ENCODE results near the gene APOLD1. TPM values are rescaled to one million over a fixed set of nuclear protein-coding genes. Genes with fewer than 3 reads are reported as not detected.

Gene APOLD1
- total and polyA plus RNA-seq, 2 of the 4 experiments (the other 2 are of a cell fraction): 2.3 to 4.5 TPM

DNA sequence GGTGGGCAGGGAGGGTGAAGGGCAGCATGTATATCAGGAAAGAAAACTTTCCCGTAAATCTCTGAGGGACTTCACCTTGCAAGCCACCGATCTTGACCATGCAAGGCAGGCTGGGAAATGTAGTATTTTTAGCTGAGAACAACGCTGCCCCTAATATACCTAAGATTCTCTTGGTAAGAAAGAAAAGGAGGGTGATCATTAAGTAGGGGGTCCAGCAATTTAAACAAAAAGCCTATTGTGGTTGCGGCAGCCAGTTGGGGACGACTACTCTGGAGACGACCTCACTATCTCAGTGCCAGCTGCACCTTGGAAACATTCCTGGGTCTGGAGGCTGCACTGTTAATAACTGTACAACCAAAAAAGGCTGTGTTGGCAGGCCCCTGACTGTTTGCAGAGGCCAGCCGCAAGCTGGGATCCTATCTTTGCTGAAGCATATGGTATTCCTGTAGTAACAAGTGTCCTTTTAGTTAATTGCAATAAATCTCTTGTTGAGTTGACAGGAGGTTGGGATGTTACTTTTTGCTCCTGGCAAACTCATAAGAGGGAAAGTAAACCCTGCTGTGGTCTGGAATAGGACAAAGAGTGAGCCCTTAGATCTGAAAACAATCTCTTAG is 6.4 kb downstream of the APOLD1 start:
- H3K9me1 ChIP-seq (ENCODE audit: insufficient read depth, low read length): 0 out of 2 replicates have a peak, but pooled peaks cover 6% of the 10 kb centered on the region
- H3K14ac ChIP-seq (replicated peaks; ENCODE audit: low read depth, low read length): peak overlapping the region; percentile 62; the same call in 1 of the 2 replicates
- no peak overlapping the region for H3K56ac ChIP-seq (ENCODE audit: extremely low read depth, insufficient read depth, low read length)
- no peak overlapping the region for H3K23ac ChIP-seq (ENCODE audit: low read depth, low read length)
- dilution Hi-C loops (cut with HindIII; ENCODE audit: low sequenced_read_pairs, unreplicated experiment) (no loop called here), intact Hi-C loops (cut with micrococcal nuclease) (no loop called here), in situ Hi-C loops (cut with MboI; ENCODE audit: low sequenced_read_pairs) (loop anchor here (10.0 kb wide), 2 partner anchors 193 to 443 kb away; no protein-coding TSS in a partner anchor)
- H4K91ac ChIP-seq (ENCODE audit: insufficient read depth, low read depth, low read length): peak overlapping the region; percentile 2; the same call in 1 of the 2 replicates
- H2BK15ac ChIP-seq (ENCODE audit: low read depth, low read length): peak overlapping the region; percentile 15; the same call in 2 of the 3 replicates
- CTCF ChIA-PET: interaction anchor here (0.5 to 1.7 kb wide), 3 partner anchors 21 to 184 kb away, joined by 3 read pairs; no protein-coding TSS in a partner anchor
- H3K9ac ChIP-seq (ENCODE audit: low read depth, low read length): no peak overlapping the region
- peak overlapping the region; percentile 65 for H3K4me2 ChIP-seq (ENCODE audit: low read depth, low read length)
- no peak overlapping the region for H2BK5ac ChIP-seq (ENCODE audit: low read depth, low read length, poor library complexity, severe bottlenecking)
- WGBS, 2 experiments (ENCODE audit: extremely low coverage in 2 of 2, insufficient read length in 1 of 2): 20% methylated on average over 1 of the region's 7 CpGs; no CpG with 5 or more reads in 1 of the 2 experiments
- no TSS peak for BruUV-seq (replicated peaks)
- H3K18ac ChIP-seq (ENCODE audit: low read depth, low read length): peak overlapping the region; percentile 6; the same call in 1 of the 2 replicates
- 0 out of 2 replicates have a peak overlapping the region, but pooled peaks have one; percentile 33 for H2BK20ac ChIP-seq (ENCODE audit: low read depth, low read length)
- peak overlapping the region; percentile 54 for H2BK120ac ChIP-seq (ENCODE audit: low read depth, low read length)
- peaks cover 18% of the 10 kb centered on the region for H3K4me1 ChIP-seq (ENCODE audit: control insufficient read depth, insufficient read depth, low read length)
- H3K4me3 ChIP-seq (ENCODE audit: insufficient read depth, low read depth, low read length): no peak overlapping the region
- ATAC-seq (ENCODE audit: low read depth) (peak; percentile 55), DNase-seq (peak; percentile 22)
- H3K27ac ChIP-seq (ENCODE audit: insufficient read depth, low read length): no peak overlapping the region
- peaks cover 8 to 21% of the 10 kb centered on the region in 2 experiments; a peak in 3 of 4 replicates for H3K79me1 ChIP-seq (ENCODE audit: low read depth in 1 of 2, low read length in 2 of 2)
- POLR2A ChIA-PET (ENCODE audit: unreplicated experiment): interaction anchor here (0.8 kb wide), 1 partner anchor 27 kb away, joined by 5 read pairs; no protein-coding TSS in a partner anchor
- no peak overlapping the region for H2AK9ac ChIP-seq (replicated peaks; ENCODE audit: low read depth, low read length, poor library complexity)
- no peaks in the 10 kb centered on the region for H3K9me3 ChIP-seq (ENCODE audit: control insufficient read depth, insufficient read depth, low read length)
- H3K4ac ChIP-seq (ENCODE audit: low read depth, low read length): peak overlapping the region; percentile 27
- no peaks in the 10 kb centered on the region for H3K27me3 ChIP-seq (ENCODE audit: control insufficient read depth, insufficient read depth, low read length)
- H4K5ac ChIP-seq (ENCODE audit: low read depth, low read length): peak overlapping the region; percentile 8; the same call in 1 of the 2 replicates
- H2AFZ ChIP-seq (replicated peaks; ENCODE audit: low read length, poor library complexity): peak overlapping the region; percentile 15
- peak overlapping the region; percentile 36; the same call in 1 of the 2 replicates for H2AK5ac ChIP-seq (ENCODE audit: low read depth, low read length)
- H4K8ac ChIP-seq (ENCODE audit: low read depth in 2 of 2, low read length in 2 of 2): peak overlapping the region; percentile 42 to 73
- H4K20me1 ChIP-seq (ENCODE audit: insufficient read depth, low read length): no peaks in the 10 kb centered on the region
- H3K36me3 ChIP-seq (ENCODE audit: control insufficient read depth, insufficient read depth, low read length): no peaks in the 10 kb centered on the region
- no peak for TF ChIP-seq RCOR1 (IDR thresholded peaks at IDR 0.05; ENCODE audit: insufficient replicate concordance, low read length)
- no peak for TF ChIP-seq FOS (IDR thresholded peaks at IDR 0.05; ENCODE audit: low read depth, low read length)
- TF ChIP-seq, protein P1, sequence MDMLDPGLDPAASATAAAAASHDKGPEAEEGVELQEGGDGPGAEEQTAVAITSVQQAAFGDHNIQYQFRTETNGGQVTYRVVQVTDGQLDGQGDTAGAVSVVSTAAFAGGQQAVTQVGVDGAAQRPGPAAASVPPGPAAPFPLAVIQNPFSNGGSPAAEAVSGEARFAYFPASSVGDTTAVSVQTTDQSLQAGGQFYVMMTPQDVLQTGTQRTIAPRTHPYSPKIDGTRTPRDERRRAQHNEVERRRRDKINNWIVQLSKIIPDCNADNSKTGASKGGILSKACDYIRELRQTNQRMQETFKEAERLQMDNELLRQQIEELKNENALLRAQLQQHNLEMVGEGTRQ (IDR thresholded peaks at IDR 0.05; ENCODE audit: low read depth, low read length): no peak
- no peak for TF ChIP-seq SMC3 (IDR thresholded peaks at IDR 0.05; ENCODE audit: low read depth, low read length)
- TF ChIP-seq, protein P2, sequence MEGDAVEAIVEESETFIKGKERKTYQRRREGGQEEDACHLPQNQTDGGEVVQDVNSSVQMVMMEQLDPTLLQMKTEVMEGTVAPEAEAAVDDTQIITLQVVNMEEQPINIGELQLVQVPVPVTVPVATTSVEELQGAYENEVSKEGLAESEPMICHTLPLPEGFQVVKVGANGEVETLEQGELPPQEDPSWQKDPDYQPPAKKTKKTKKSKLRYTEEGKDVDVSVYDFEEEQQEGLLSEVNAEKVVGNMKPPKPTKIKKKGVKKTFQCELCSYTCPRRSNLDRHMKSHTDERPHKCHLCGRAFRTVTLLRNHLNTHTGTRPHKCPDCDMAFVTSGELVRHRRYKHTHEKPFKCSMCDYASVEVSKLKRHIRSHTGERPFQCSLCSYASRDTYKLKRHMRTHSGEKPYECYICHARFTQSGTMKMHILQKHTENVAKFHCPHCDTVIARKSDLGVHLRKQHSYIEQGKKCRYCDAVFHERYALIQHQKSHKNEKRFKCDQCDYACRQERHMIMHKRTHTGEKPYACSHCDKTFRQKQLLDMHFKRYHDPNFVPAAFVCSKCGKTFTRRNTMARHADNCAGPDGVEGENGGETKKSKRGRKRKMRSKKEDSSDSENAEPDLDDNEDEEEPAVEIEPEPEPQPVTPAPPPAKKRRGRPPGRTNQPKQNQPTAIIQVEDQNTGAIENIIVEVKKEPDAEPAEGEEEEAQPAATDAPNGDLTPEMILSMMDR (conservative IDR thresholded peaks at IDR 0.05; ENCODE audit: low read depth, low read length): no peak
- no peak for TF ChIP-seq BHLHE40 (IDR thresholded peaks at IDR 0.05; ENCODE audit: low read depth, low read length)
- no peak for TF ChIP-seq RAD21 (IDR thresholded peaks at IDR 0.05; ENCODE audit: low read length)
- no peak for TF ChIP-seq CEBPB (IDR thresholded peaks at IDR 0.05; ENCODE audit: low read depth, low read length)
- no peak for TF ChIP-seq MAZ (IDR thresholded peaks at IDR 0.05; ENCODE audit: borderline replicate concordance, low read depth, low read length)
- TF ChIP-seq POLR2A (IDR thresholded peaks at IDR 0.05; ENCODE audit: low read depth, low read length): no peak
- no peak for TF ChIP-seq MXI1 (IDR thresholded peaks at IDR 0.05; ENCODE audit: borderline replicate concordance, low read depth, low read length)
- no peak for TF ChIP-seq CHD1 (IDR thresholded peaks at IDR 0.05; ENCODE audit: low read depth, low read length)
- TF ChIP-seq NFE2L2 (IDR thresholded peaks at IDR 0.05; ENCODE audit: low read depth, low read length): no peak
- no peak for TF ChIP-seq RFX5 (IDR thresholded peaks at IDR 0.05; ENCODE audit: low read depth, low read length)

Measured in IMR-90 (cell line).